Esophagus muscularis mucosa (tissue), 4 donors: ENCODE results near the gene SELENOM. TPM values are rescaled to one million over a fixed set of nuclear protein-coding genes. Genes with fewer than 3 reads are reported as not detected.
"Not testable (repeated sequence)": the region's sequence is repeated elsewhere in the genome, so short reads cannot be mapped to it uniquely, and the experiment has no call there.

Experiments
- DNase-seq: peaks from one replicate; pipeline ENCODE4 v3.0.0-alpha.2; 2017; ENCODE audit errors: extremely low spot score
- H3K27ac ChIP-seq, 4 donors: fragments of 200-600 bp; sonication (generic); replicated peaks in 1 of 4; 1 replicate in 3 of 4; 2 replicates in 1 of 4; pipeline ENCODE4 v1.5.1; 2016 to 2019; ENCODE audit warnings: mild to moderate bottlenecking in 1 of 4
- H3K27me3 ChIP-seq, 4 donors: fragments of 200-600 bp; sonication (generic); one replicate each; pipeline versions ENCODE4 v1.5.1 to v1.6.0; 2016 to 2019
- H3K36me3 ChIP-seq, 4 donors: fragments of 200-600 bp; sonication (generic); one replicate each; pipeline ENCODE4 v1.5.1; 2016 to 2019
- H3K4me1 ChIP-seq, 4 donors: fragments of 200-600 bp; sonication (generic); one replicate each; pipeline ENCODE4 v1.5.1; 2016 to 2019
- H3K4me3 ChIP-seq, 4 donors: fragments of 200-600 bp; sonication (generic); 1 replicate in 2 of 4; 2 replicates in 2 of 4; pipeline ENCODE4 v1.5.1; 2016 to 2019; ENCODE audit warnings: mild to moderate bottlenecking in 4 of 4, moderate library complexity in 1 of 4
- H3K9me3 ChIP-seq, 4 donors: fragments of 200-600 bp; sonication (generic); 1 replicate in 3 of 4; 2 replicates in 1 of 4; pipeline ENCODE4 v1.5.1; 2016 to 2019
- EP300 ChIP-seq: sonication (generic); formaldehyde crosslinking; IDR thresholded peaks from one replicate; pipeline ENCODE4 v1.6.1; 2017; ENCODE audit warnings: antibody characterized with exemption
- POLR2A ChIP-seq: fragments of 450-650 bp; IDR thresholded peaks from one replicate; pipeline ENCODE4 v1.6.1; 2017; ENCODE audit warnings: antibody characterized with exemption, moderate library complexity, mild to moderate bottlenecking, low read depth
- POLR2AphosphoS5 ChIP-seq, 2 donors: sonication (generic); formaldehyde crosslinking; IDR thresholded peaks; one replicate each; pipeline ENCODE4 v1.6.1; 2017; ENCODE audit warnings: antibody characterized with exemption in 2 of 2
- WGBS: methylation state at CpG from one replicate; pipeline ENCODE4 v1.1.5; 2018; 5-methylcytosine and 5-hydroxymethylcytosine counted together
- intact Hi-C: fragments of 100-400 bp; cut with DNase I; formaldehyde crosslinking; loops from one replicate; pipeline ENCODE4 v1.15.1; 2023
- total RNA-seq, 4 donors: library from RNA; depleted of rRNA; stranded (reverse); fragments of >200 nt; gene quantifications; one replicate each; pipeline versions ENCODE4 v1.1.0 to v1.2.1, GENCODE V29; 2016
- TF ChIP-seq, protein P1 (sequence below), 3 experiments: fragments of 200-600 bp in 2 of 3; fragments of 450-650 bp in 1 of 3; sonication (generic) in 2 of 3; IDR thresholded peaks; one replicate each; pipeline ENCODE4 v1.5.1; 2017 to 2019; ENCODE audit warnings: antibody characterized with exemption in 3 of 3, mild to moderate bottlenecking in 2 of 3, moderate library complexity in 1 of 3

The SELENOM gene
- total RNA-seq, 4 donors from 2014 or later = 1,118 to 1,733 (median 1,416) TPM

DNA sequence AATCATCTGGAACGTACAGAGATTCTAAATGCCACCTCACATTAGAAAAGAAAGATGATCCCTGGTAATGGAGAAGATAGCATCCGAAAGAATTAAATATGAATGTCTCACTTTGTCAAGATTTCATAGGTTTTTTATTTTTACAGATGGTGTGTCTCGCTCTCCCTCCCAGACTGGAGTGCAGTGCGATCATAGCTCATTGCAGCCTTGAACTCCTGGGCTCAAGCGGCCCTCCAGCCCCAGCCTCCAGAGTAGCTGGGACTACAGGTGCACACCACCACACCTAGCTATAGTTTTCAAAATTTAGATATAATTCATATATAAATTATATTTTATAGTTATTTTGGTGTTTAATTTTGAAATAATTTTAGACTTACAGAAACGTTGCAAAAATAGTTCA is 43.0 kb downstream of the SELENOM start:
- intact Hi-C loops = no loop called here
- no peak overlapping the region for H3K27ac ChIP-seq
- no peak overlapping the region for H3K4me3 ChIP-seq
- no peaks in the 10 kb centered on the region for H3K9me3 ChIP-seq
- no peak for DNase-seq
- no peaks in the 10 kb centered on the region for H3K36me3 ChIP-seq
- H3K27me3 ChIP-seq = no peaks in the 10 kb centered on the region
- H3K4me1 ChIP-seq = no peaks in the 10 kb centered on the region
- WGBS = 91% methylated on average over 6 of the region's 6 CpGs
- no peak for TF ChIP-seq POLR2A
- TF ChIP-seq POLR2AphosphoS5 (IDR thresholded peaks at IDR 0.05) = no peak
- TF ChIP-seq EP300 = no peak
- TF ChIP-seq, protein P1, sequence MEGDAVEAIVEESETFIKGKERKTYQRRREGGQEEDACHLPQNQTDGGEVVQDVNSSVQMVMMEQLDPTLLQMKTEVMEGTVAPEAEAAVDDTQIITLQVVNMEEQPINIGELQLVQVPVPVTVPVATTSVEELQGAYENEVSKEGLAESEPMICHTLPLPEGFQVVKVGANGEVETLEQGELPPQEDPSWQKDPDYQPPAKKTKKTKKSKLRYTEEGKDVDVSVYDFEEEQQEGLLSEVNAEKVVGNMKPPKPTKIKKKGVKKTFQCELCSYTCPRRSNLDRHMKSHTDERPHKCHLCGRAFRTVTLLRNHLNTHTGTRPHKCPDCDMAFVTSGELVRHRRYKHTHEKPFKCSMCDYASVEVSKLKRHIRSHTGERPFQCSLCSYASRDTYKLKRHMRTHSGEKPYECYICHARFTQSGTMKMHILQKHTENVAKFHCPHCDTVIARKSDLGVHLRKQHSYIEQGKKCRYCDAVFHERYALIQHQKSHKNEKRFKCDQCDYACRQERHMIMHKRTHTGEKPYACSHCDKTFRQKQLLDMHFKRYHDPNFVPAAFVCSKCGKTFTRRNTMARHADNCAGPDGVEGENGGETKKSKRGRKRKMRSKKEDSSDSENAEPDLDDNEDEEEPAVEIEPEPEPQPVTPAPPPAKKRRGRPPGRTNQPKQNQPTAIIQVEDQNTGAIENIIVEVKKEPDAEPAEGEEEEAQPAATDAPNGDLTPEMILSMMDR (IDR thresholded peaks at IDR 0.05) = no peak

DNA sequence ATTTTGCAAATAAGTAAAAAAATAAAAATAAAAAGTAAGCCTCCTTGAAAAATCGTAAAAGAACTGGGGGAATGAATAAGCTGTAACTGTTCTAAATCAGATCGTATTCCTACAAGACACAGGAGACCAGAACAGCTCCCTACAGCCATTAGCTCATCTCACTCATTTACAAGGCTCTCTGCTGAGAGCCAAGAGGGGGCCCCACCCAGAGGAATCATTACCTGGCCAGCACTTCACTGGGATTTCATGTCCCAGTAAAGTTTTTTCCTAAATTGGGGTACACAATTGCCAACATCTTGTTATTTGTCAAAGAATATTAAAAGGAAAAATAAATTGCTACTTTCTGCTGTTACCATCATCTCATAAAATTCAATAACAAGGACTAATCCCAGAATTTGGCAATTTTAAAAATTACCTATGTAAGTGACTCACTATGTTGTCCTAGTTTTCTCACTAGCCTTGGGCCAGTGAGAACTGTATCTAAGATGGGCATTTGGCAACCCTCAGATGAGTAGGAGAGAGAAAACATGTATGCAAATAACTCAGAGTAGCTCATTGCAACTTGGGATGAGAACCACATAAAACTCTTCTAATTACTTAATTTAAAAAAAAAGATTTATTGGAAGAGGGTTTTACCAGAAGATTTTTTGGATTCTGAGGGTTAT is 44.7 kb downstream of the SELENOM start:
- no peak for TF ChIP-seq POLR2AphosphoS5 (IDR thresholded peaks at IDR 0.05)
- no peak for TF ChIP-seq POLR2A
- TF ChIP-seq, protein P1 (IDR thresholded peaks at IDR 0.05) = no peak
- TF ChIP-seq EP300 = no peak
- Histone ChIP-seq H3K36me3 (no peaks in the 10 kb centered on the region), H3K9me3 (no peaks in the 10 kb centered on the region), H3K4me3 (no peak overlapping the region), H3K4me1 (peaks cover 0 to 11% (median 5%) of the 10 kb centered on the region in 4 donors), H3K27ac (no peak overlapping the region), H3K27me3 (no peaks in the 10 kb centered on the region)
- WGBS = 72% methylated on average over 2 of the region's 2 CpGs
- DNase-seq = no peak
- intact Hi-C loops = no loop called here

DNA sequence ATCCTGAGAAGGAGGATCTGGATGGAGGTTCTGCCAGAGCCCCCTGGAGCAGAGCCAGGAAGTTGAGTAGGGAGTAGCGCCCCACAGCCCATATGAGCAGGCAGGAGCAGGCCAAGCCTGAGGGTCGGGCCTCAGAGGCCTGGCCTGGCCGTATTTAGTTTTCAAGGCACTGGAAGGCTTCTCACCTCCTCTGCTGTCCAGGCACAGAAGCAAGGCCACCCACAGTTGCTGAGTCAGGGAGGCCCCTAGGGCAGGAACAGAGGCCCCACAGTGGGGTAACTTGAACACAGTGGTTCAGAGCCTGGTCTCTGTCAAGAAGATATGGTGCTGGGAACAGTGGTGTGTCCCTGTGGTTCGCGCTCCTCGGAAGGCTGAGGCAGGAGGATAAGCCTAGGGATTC is 47.7 kb downstream of the SELENOM start:
- H3K27me3 ChIP-seq, H3K9me3 ChIP-seq, H3K27ac ChIP-seq, H3K4me3 ChIP-seq, DNase-seq, H3K36me3 ChIP-seq, intact Hi-C loops: not testable (repeated sequence)
- peaks cover 15 to 41% (median 33%) of the 10 kb centered on the region in 4 donors for H3K4me1 ChIP-seq
- 70% methylated on average over 6 of the region's 6 CpGs for WGBS

DNA sequence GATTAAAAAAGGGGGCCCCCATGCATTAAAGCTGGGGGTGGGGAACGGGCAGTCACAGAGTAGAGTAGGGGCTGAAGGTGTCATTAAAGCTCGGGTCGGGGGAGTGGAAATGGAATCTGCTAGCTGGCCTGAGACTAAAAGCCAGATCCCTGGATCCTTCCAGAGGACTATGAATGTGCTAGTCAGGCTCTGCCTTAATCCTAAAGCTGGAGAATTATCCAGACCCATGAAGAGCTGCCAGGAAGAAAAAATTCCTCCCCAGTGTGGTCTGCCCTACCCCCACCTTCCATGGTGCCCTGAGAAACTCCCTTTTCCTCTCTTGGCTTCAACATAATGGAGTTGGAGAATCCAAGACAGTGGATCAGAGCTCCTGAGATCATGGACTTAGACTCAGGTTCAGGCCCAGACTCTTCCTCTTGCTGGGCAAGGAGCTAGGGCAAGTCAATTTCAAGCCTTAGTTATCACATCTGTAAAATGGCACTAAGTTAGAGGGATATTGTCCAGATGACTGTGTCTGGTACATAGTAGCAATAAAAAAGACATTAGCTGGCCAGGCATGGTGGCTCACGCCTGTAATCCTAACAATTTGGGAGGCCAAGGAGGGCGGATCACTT is 50.3 kb downstream of the SELENOM start:
- Histone ChIP-seq H3K36me3 (no peaks in the 10 kb centered on the region), H3K4me3 (no peak overlapping the region), H3K27ac (peak overlapping the region; percentile 88 to 97 (median 95)), H3K27me3 (no peaks in the 10 kb centered on the region), H3K4me1 (peaks cover 19 to 60% (median 46%) of the 10 kb centered on the region in 4 donors), H3K9me3 (no peaks in the 10 kb centered on the region)
- WGBS = 64% methylated on average over 5 of the region's 5 CpGs
- TF ChIP-seq, protein P1 (IDR thresholded peaks at IDR 0.05) = no peak
- no peak for TF ChIP-seq EP300
- no peak for TF ChIP-seq POLR2AphosphoS5 (IDR thresholded peaks at IDR 0.05)
- no peak for TF ChIP-seq POLR2A
- intact Hi-C loops = no loop called here
- DNase-seq = no peak

DNA sequence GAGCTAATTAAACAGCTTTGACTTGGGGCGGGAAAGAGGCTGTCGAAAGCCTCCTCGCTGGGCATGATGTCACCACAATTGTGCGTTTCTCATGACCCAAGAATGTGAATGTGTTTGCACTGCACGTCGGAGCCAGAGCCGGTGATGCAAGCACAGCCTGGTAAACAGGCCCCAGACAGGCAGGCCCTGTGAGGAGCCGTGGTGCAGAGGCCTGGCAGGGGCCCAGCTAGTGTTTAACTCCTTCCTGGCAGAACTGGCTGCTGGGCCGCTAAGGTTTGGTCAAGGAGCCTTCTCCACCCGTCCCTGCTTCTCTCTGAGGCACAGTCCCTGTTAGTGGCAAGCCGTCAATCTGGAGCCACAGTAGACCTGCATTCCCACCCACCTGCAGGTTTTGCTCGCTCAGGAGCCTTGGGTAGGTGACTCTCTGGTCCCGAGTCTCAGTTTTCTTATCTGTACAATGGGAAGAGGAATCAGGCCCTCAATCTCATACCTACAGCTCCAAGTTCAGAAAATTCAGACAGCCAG is 51.7 kb downstream of the SELENOM start:
- H3K27me3 ChIP-seq = no peaks in the 10 kb centered on the region
- H3K27ac ChIP-seq = peak overlapping the region; percentile 88 to 97 (median 95)
- TF ChIP-seq, protein P1 (IDR thresholded peaks at IDR 0.05) = no peak
- TF ChIP-seq EP300 (peak; percentile 91), POLR2AphosphoS5 (IDR thresholded peaks at IDR 0.05) (peak; percentile 92 to 98), POLR2A (no peak)
- WGBS = 27% methylated on average over 10 of the region's 13 CpGs
- no peak overlapping the region for H3K4me3 ChIP-seq
- H3K4me1 ChIP-seq = peaks cover 20 to 60% (median 46%) of the 10 kb centered on the region in 4 donors
- intact Hi-C loops = loop anchor here (1.0 kb wide), 1 partner anchor 29 kb away; no protein-coding TSS in a partner anchor
- H3K9me3 ChIP-seq = no peaks in the 10 kb centered on the region
- peak; percentile 96 for DNase-seq
- H3K36me3 ChIP-seq = no peaks in the 10 kb centered on the region
